Measurements from ENCODE around the gene IPO11.
A peak's percentile ranks its signal among the peaks of the same experiment; 100 is the strongest.
"Not testable (repeated sequence)": the region's sequence is repeated elsewhere in the genome, so short reads cannot be mapped to it uniquely, and the experiment has no call there.

The IPO11 gene

GRCh38 chr5:62616615-62617277 lies 204.2 kb downstream of the IPO11 start:
- H3K4me3 ChIP-seq (ENCODE audit: low read length), result no peak overlapping the region
- no peak for DNase-seq (ENCODE audit: low read depth, low spot score)

GRCh38 chr5:62617943-62618342 lies 205.4 kb downstream of the IPO11 start:
- H3K4me3 ChIP-seq (ENCODE audit: low read length), result no peak overlapping the region
- DNase-seq (ENCODE audit: low read depth, low spot score), result no peak

- DNase-seq (ENCODE audit: low read depth, low spot score), result no peak
- no peak overlapping the region for H3K4me3 ChIP-seq (ENCODE audit: low read length)
Measured at GRCh38 chr5:62620761-62621160, 208.2 kb downstream of the IPO11 start.

- no peak overlapping the region for H3K4me3 ChIP-seq (ENCODE audit: low read length)
- DNase-seq (ENCODE audit: low read depth, low spot score), result no peak
Measured at GRCh38 chr5:62621280-62621679, 208.7 kb downstream of the IPO11 start.

- DNase-seq (ENCODE audit: low read depth, low spot score), result no peak
- no peak overlapping the region for H3K4me3 ChIP-seq (ENCODE audit: low read length)
Measured at GRCh38 chr5:62623271-62623670, 210.7 kb downstream of the IPO11 start.

GRCh38 chr5:62624436-62624835 lies 211.9 kb downstream of the IPO11 start:
- H3K4me3 ChIP-seq (ENCODE audit: low read length); DNase-seq (ENCODE audit: low read depth, low spot score): not testable (repeated sequence)

GRCh38 chr5:62626534-62626933 lies 214.0 kb downstream of the IPO11 start:
- H3K4me3 ChIP-seq (ENCODE audit: low read length), result no peak overlapping the region
- DNase-seq (ENCODE audit: low read depth, low spot score), result no peak

GRCh38 chr5:62627121-62627520 lies 214.6 kb downstream of the IPO11 start:
- no peak for DNase-seq (ENCODE audit: low read depth, low spot score)
- no peak overlapping the region for H3K4me3 ChIP-seq (ENCODE audit: low read length)

- DNase-seq (ENCODE audit: low read depth, low spot score), result no peak
Measured at GRCh38 chr5:62627901-62628300, 215.3 kb downstream of the IPO11 start.

GRCh38 chr5:62631909-62632580 lies 219.5 kb downstream of the IPO11 start:
- no peak overlapping the region for H3K4me3 ChIP-seq (ENCODE audit: low read length)
- DNase-seq (ENCODE audit: low read depth, low spot score), result no peak

More at GRCh38 chr5:62627901-62628300, 215.3 kb downstream of the IPO11 start:
- no peak overlapping the region for H3K4me3 ChIP-seq (ENCODE audit: low read length)

- no peak for DNase-seq (ENCODE audit: low read depth, low spot score)
- H3K4me3 ChIP-seq (ENCODE audit: low read length), result no peak overlapping the region
Measured at GRCh38 chr5:62633243-62633642, 220.7 kb downstream of the IPO11 start.

- H3K4me3 ChIP-seq (ENCODE audit: low read length), result no peak overlapping the region
- DNase-seq (ENCODE audit: low read depth, low spot score), result no peak
Measured at GRCh38 chr5:62640446-62640845, 227.9 kb downstream of the IPO11 start.

GRCh38 chr5:62642468-62642867 lies 229.9 kb downstream of the IPO11 start:
- DNase-seq (ENCODE audit: low read depth, low spot score), result no peak
- no peak overlapping the region for H3K4me3 ChIP-seq (ENCODE audit: low read length)

GRCh38 chr5:62643556-62644451 lies 231.2 kb downstream of the IPO11 start:
- no peak for DNase-seq (ENCODE audit: low read depth, low spot score)
- no peak overlapping the region for H3K4me3 ChIP-seq (ENCODE audit: low read length)

- no peak for DNase-seq (ENCODE audit: low read depth, low spot score)
- H3K4me3 ChIP-seq (ENCODE audit: low read length), result no peak overlapping the region
Measured at GRCh38 chr5:62645223-62645622, 232.7 kb downstream of the IPO11 start.

GRCh38 chr5:62647241-62647640 lies 234.7 kb downstream of the IPO11 start:
- no peak overlapping the region for H3K4me3 ChIP-seq (ENCODE audit: low read length)
- peak; percentile 51 for DNase-seq (ENCODE audit: low read depth, low spot score)

GRCh38 chr5:62649025-62649424 lies 236.5 kb downstream of the IPO11 start:
- DNase-seq (ENCODE audit: low read depth, low spot score), result no peak

GRCh38 chr5:62649476-62650113 lies 237.0 kb downstream of the IPO11 start:
- peak; percentile 62 for DNase-seq (ENCODE audit: low read depth, low spot score)
- H3K4me3 ChIP-seq (ENCODE audit: low read length), result no peak overlapping the region

More at GRCh38 chr5:62649025-62649424, 236.5 kb downstream of the IPO11 start:
- H3K4me3 ChIP-seq (ENCODE audit: low read length), result no peak overlapping the region

- DNase-seq (ENCODE audit: low read depth, low spot score), result no peak
Measured at GRCh38 chr5:62650197-62650596, 237.6 kb downstream of the IPO11 start.

More at GRCh38 chr5:62650197-62650596, 237.6 kb downstream of the IPO11 start:
- no peak overlapping the region for H3K4me3 ChIP-seq (ENCODE audit: low read length)

All from Jurkat, Clone E6-1 (cell line).